Measurements from ENCODE around the gene ATG16L2.
A peak's percentile ranks its signal among the peaks of the same experiment; 100 is the strongest.

ATG16L2 gene

DNA sequence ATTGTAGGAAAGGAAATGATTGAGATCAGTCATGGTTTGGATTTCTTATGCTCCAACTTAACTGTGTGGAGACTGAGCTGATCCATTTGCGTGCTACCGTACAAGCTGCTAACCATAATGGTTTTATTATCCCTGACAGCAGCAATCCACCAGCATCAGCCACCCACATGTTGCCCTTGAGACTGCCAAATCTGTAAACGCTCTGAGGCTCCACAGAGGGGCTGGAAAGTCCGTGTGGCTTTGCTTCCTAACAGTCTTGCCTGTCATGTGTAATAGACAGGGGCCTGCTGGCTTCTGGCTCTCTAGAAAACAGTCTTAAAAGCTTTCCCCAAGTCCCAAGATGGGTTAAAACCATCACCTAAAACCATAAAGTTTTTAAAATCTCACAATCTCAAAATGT, 30.1 kb downstream of the ATG16L2 start:
- Histone ChIP-seq H3K18ac (ENCODE audit: low read length) (no peak overlapping the region), H3K9ac (ENCODE audit: low read length) (no peak overlapping the region), H3K79me2 (ENCODE audit: control insufficient read depth, insufficient read depth, low read length) (no peaks in the 10 kb centered on the region), H2BK120ac (ENCODE audit: low read depth, low read length) (no peak overlapping the region), H3K27ac (ENCODE audit: low read depth, low read length) (no peak overlapping the region), H2AK5ac (ENCODE audit: low read length) (no peak overlapping the region), H3K56ac (ENCODE audit: low read length) (no peak overlapping the region), H3K27me3 (ENCODE audit: insufficient read depth, low read length, poor library complexity) (no peaks in the 10 kb centered on the region), H3K4me2 (ENCODE audit: low read length) (no peak overlapping the region), H3K79me1 (ENCODE audit: low read length) (no peaks in the 10 kb centered on the region), H3K4me3 (ENCODE audit: low read length) (no peak overlapping the region), H4K8ac (ENCODE audit: low read depth, low read length) (no peak overlapping the region), H2BK5ac (ENCODE audit: low read length) (no peak overlapping the region), H3K4me1 (ENCODE audit: control insufficient read depth, low read depth, low read length) (no peaks in the 10 kb centered on the region), H3K23ac (ENCODE audit: low read length) (no peak overlapping the region), H3K4ac (ENCODE audit: low read depth, low read length) (no peak overlapping the region), H3K36me3 (ENCODE audit: control insufficient read depth, insufficient read depth, low read length) (no peaks in the 10 kb centered on the region), H2BK15ac (replicated peaks; ENCODE audit: low read depth) (no peak overlapping the region), H4K5ac (ENCODE audit: low read length) (no peak overlapping the region)
- DNase-seq: no peak
- WGBS (ENCODE audit: extremely low coverage, insufficient coverage, low lambda C conversion rate): no CpG with 5 or more reads among the region's 4 CpGs

- Histone ChIP-seq H3K4me1 (ENCODE audit: control insufficient read depth, low read depth, low read length) (no peaks in the 10 kb centered on the region), H3K27ac (ENCODE audit: low read depth, low read length) (no peak overlapping the region), H3K79me1 (ENCODE audit: low read length) (no peaks in the 10 kb centered on the region), H2BK5ac (ENCODE audit: low read length) (no peak overlapping the region), H3K18ac (ENCODE audit: low read length) (no peak overlapping the region), H3K36me3 (ENCODE audit: control insufficient read depth, insufficient read depth, low read length) (no peaks in the 10 kb centered on the region), H3K79me2 (ENCODE audit: control insufficient read depth, insufficient read depth, low read length) (no peaks in the 10 kb centered on the region), H2AK5ac (ENCODE audit: low read length) (no peak overlapping the region), H3K4me2 (ENCODE audit: low read length) (no peak overlapping the region), H4K8ac (ENCODE audit: low read depth, low read length) (no peak overlapping the region), H2BK15ac (replicated peaks; ENCODE audit: low read depth) (no peak overlapping the region), H2BK120ac (ENCODE audit: low read depth, low read length) (no peak overlapping the region), H3K23ac (ENCODE audit: low read length) (no peak overlapping the region), H3K4me3 (ENCODE audit: low read length) (no peak overlapping the region), H3K9ac (ENCODE audit: low read length) (no peak overlapping the region), H3K56ac (ENCODE audit: low read length) (no peak overlapping the region), H3K4ac (ENCODE audit: low read depth, low read length) (no peak overlapping the region), H3K27me3 (ENCODE audit: insufficient read depth, low read length, poor library complexity) (no peaks in the 10 kb centered on the region), H4K5ac (ENCODE audit: low read length) (no peak overlapping the region)
- WGBS (ENCODE audit: extremely low coverage, insufficient coverage, low lambda C conversion rate): no CpG with 5 or more reads among the region's 6 CpGs
- DNase-seq: peak; percentile 56
Measured at GRCh38 chr11:72848846-72849466, 34.7 kb downstream of the ATG16L2 start.

GRCh38 chr11:72850832-72851231, 36.6 kb downstream of the ATG16L2 start:
- no peak overlapping the region for H3K23ac ChIP-seq (ENCODE audit: low read length)
- H2BK15ac ChIP-seq (replicated peaks; ENCODE audit: low read depth): no peak overlapping the region
- DNase-seq: no peak
- H3K36me3 ChIP-seq (ENCODE audit: control insufficient read depth, insufficient read depth, low read length): no peaks in the 10 kb centered on the region
- no peak overlapping the region for H3K4me3 ChIP-seq (ENCODE audit: low read length)
- no peaks in the 10 kb centered on the region for H3K79me1 ChIP-seq (ENCODE audit: low read length)
- WGBS (ENCODE audit: extremely low coverage, insufficient coverage, low lambda C conversion rate): no CpG with 5 or more reads among the region's 3 CpGs
- no peak overlapping the region for H3K56ac ChIP-seq (ENCODE audit: low read length)
- H4K5ac ChIP-seq (ENCODE audit: low read length): no peak overlapping the region
- H3K27ac ChIP-seq (ENCODE audit: low read depth, low read length): no peak overlapping the region
- H3K18ac ChIP-seq (ENCODE audit: low read length): no peak overlapping the region
- no peak overlapping the region for H2BK120ac ChIP-seq (ENCODE audit: low read depth, low read length)
- H2BK5ac ChIP-seq (ENCODE audit: low read length): no peak overlapping the region
- no peak overlapping the region for H3K4me2 ChIP-seq (ENCODE audit: low read length)
- H3K27me3 ChIP-seq (ENCODE audit: insufficient read depth, low read length, poor library complexity): no peaks in the 10 kb centered on the region
- H4K8ac ChIP-seq (ENCODE audit: low read depth, low read length): no peak overlapping the region
- no peaks in the 10 kb centered on the region for H3K79me2 ChIP-seq (ENCODE audit: control insufficient read depth, insufficient read depth, low read length)
- no peak overlapping the region for H3K4ac ChIP-seq (ENCODE audit: low read depth, low read length)
- no peaks in the 10 kb centered on the region for H3K4me1 ChIP-seq (ENCODE audit: control insufficient read depth, low read depth, low read length)
- no peak overlapping the region for H2AK5ac ChIP-seq (ENCODE audit: low read length)
- H3K9ac ChIP-seq (ENCODE audit: low read length): no peak overlapping the region

GRCh38 chr11:72851726-72852125, 37.5 kb downstream of the ATG16L2 start:
- Histone ChIP-seq H3K27me3 (ENCODE audit: insufficient read depth, low read length, poor library complexity) (no peaks in the 10 kb centered on the region), H3K18ac (ENCODE audit: low read length) (no peak overlapping the region), H3K4me2 (ENCODE audit: low read length) (no peak overlapping the region), H2BK120ac (ENCODE audit: low read depth, low read length) (no peak overlapping the region), H3K4me1 (ENCODE audit: control insufficient read depth, low read depth, low read length) (no peaks in the 10 kb centered on the region), H3K4me3 (ENCODE audit: low read length) (no peak overlapping the region), H4K5ac (ENCODE audit: low read length) (no peak overlapping the region), H2BK15ac (replicated peaks; ENCODE audit: low read depth) (no peak overlapping the region), H3K79me2 (ENCODE audit: control insufficient read depth, insufficient read depth, low read length) (no peaks in the 10 kb centered on the region), H3K36me3 (ENCODE audit: control insufficient read depth, insufficient read depth, low read length) (no peaks in the 10 kb centered on the region), H2BK5ac (ENCODE audit: low read length) (no peak overlapping the region), H2AK5ac (ENCODE audit: low read length) (no peak overlapping the region), H4K8ac (ENCODE audit: low read depth, low read length) (no peak overlapping the region), H3K4ac (ENCODE audit: low read depth, low read length) (no peak overlapping the region), H3K9ac (ENCODE audit: low read length) (no peak overlapping the region), H3K79me1 (ENCODE audit: low read length) (no peaks in the 10 kb centered on the region), H3K56ac (ENCODE audit: low read length) (no peak overlapping the region), H3K23ac (ENCODE audit: low read length) (no peak overlapping the region), H3K27ac (ENCODE audit: low read depth, low read length) (no peak overlapping the region)
- no peak for DNase-seq
- no CpG with 5 or more reads among the region's 4 CpGs for WGBS (ENCODE audit: extremely low coverage, insufficient coverage, low lambda C conversion rate)

- Histone ChIP-seq H3K27me3 (ENCODE audit: insufficient read depth, low read length, poor library complexity) (no peaks in the 10 kb centered on the region), H2BK15ac (replicated peaks; ENCODE audit: low read depth) (no peak overlapping the region), H3K79me1 (ENCODE audit: low read length) (no peaks in the 10 kb centered on the region), H3K9ac (ENCODE audit: low read length) (no peak overlapping the region), H3K56ac (ENCODE audit: low read length) (no peak overlapping the region), H4K8ac (ENCODE audit: low read depth, low read length) (no peak overlapping the region), H3K23ac (ENCODE audit: low read length) (no peak overlapping the region), H3K18ac (ENCODE audit: low read length) (no peak overlapping the region), H2BK120ac (ENCODE audit: low read depth, low read length) (no peak overlapping the region), H3K4ac (ENCODE audit: low read depth, low read length) (no peak overlapping the region), H4K5ac (ENCODE audit: low read length) (no peak overlapping the region), H3K4me1 (ENCODE audit: control insufficient read depth, low read depth, low read length) (no peaks in the 10 kb centered on the region), H3K4me2 (ENCODE audit: low read length) (no peak overlapping the region), H3K36me3 (ENCODE audit: control insufficient read depth, insufficient read depth, low read length) (no peaks in the 10 kb centered on the region), H3K79me2 (ENCODE audit: control insufficient read depth, insufficient read depth, low read length) (no peaks in the 10 kb centered on the region), H2AK5ac (ENCODE audit: low read length) (no peak overlapping the region), H2BK5ac (ENCODE audit: low read length) (no peak overlapping the region), H3K27ac (ENCODE audit: low read depth, low read length) (no peak overlapping the region), H3K4me3 (ENCODE audit: low read length) (no peak overlapping the region)
- DNase-seq: no peak
- no CpG with 5 or more reads among the region's 3 CpGs for WGBS (ENCODE audit: extremely low coverage, insufficient coverage, low lambda C conversion rate)
Measured at GRCh38 chr11:72856065-72856464, 41.9 kb downstream of the ATG16L2 start.

Measured in mesendoderm (in vitro differentiated cells).